Activated naive CD4-positive, alpha-beta T cell treated with anti-CD3 and anti-CD28 coated beads, Interleukin-2, amount 50 U/mL, for 24 hours (primary cell): ENCODE results near the gene OLIG2.

Source experiments
- H3K27ac Mint-ChIP-seq: one replicate; pipeline ENCODE4 v1.8.0; 2021; ENCODE audit warnings: mild to moderate bottlenecking, mixed read lengths
- H3K27me3 Mint-ChIP-seq: one replicate; pipeline ENCODE4 v1.8.0; 2021; ENCODE audit warnings: mixed read lengths
- H3K36me3 Mint-ChIP-seq: one replicate; pipeline ENCODE4 v1.8.0; 2021; ENCODE audit warnings: mixed read lengths
- H3K4me1 Mint-ChIP-seq: one replicate; pipeline ENCODE4 v1.8.0; 2021; ENCODE audit warnings: mixed read lengths
- H3K4me3 Mint-ChIP-seq: one replicate; pipeline ENCODE4 v1.8.0; 2021; ENCODE audit warnings: mild to moderate bottlenecking, mixed read lengths
- H3K9me3 Mint-ChIP-seq: one replicate; pipeline ENCODE4 v1.8.0; 2021; ENCODE audit warnings: mixed read lengths

Gene OLIG2

GRCh38 chr21:33026878-33027400 is 1.2 kb downstream of the OLIG2 start:
- H3K4me3 Mint-ChIP-seq, result no peak overlapping the region
- H3K27me3 Mint-ChIP-seq, result peaks cover 58% of the 10 kb centered on the region
- H3K4me1 Mint-ChIP-seq, result peaks cover 48% of the 10 kb centered on the region
- no peaks in the 10 kb centered on the region for H3K36me3 Mint-ChIP-seq
- H3K9me3 Mint-ChIP-seq, result no peaks in the 10 kb centered on the region
- H3K27ac Mint-ChIP-seq, result peak overlapping the region; percentile 35

GRCh38 chr21:33027401-33028286 is 1.9 kb downstream of the OLIG2 start:
- H3K9me3 Mint-ChIP-seq, result no peaks in the 10 kb centered on the region
- no peaks in the 10 kb centered on the region for H3K36me3 Mint-ChIP-seq
- no peak overlapping the region for H3K4me3 Mint-ChIP-seq
- no peak overlapping the region for H3K27ac Mint-ChIP-seq
- H3K4me1 Mint-ChIP-seq, result peaks cover 46% of the 10 kb centered on the region
- H3K27me3 Mint-ChIP-seq, result peaks cover 56% of the 10 kb centered on the region

GRCh38 chr21:33028287-33028670 is 2.5 kb downstream of the OLIG2 start:
- Mint-ChIP-seq H3K36me3 (no peaks in the 10 kb centered on the region), H3K27me3 (peaks cover 55% of the 10 kb centered on the region), H3K9me3 (no peaks in the 10 kb centered on the region), H3K27ac (peak overlapping the region; percentile 46), H3K4me1 (peaks cover 43% of the 10 kb centered on the region), H3K4me3 (peak overlapping the region; percentile 71)

- H3K27ac Mint-ChIP-seq, result no peak overlapping the region
- H3K4me3 Mint-ChIP-seq, result peak overlapping the region; percentile 71
- peaks cover 42% of the 10 kb centered on the region for H3K4me1 Mint-ChIP-seq
- peaks cover 52% of the 10 kb centered on the region for H3K27me3 Mint-ChIP-seq
- no peaks in the 10 kb centered on the region for H3K36me3 Mint-ChIP-seq
- no peaks in the 10 kb centered on the region for H3K9me3 Mint-ChIP-seq
These were observed 3.1 kb downstream of the OLIG2 start for GRCh38 chr21:33028773-33029384.

- Mint-ChIP-seq H3K9me3 (no peaks in the 10 kb centered on the region), H3K27me3 (peaks cover 50% of the 10 kb centered on the region), H3K4me1 (peaks cover 36% of the 10 kb centered on the region), H3K27ac (no peak overlapping the region), H3K4me3 (peak overlapping the region; percentile 71), H3K36me3 (no peaks in the 10 kb centered on the region)
These were observed 3.7 kb downstream of the OLIG2 start for GRCh38 chr21:33029385-33029921.

GRCh38 chr21:33029975-33030461 is 4.3 kb downstream of the OLIG2 start:
- no peak overlapping the region for H3K4me3 Mint-ChIP-seq
- no peaks in the 10 kb centered on the region for H3K36me3 Mint-ChIP-seq
- peaks cover 48% of the 10 kb centered on the region for H3K27me3 Mint-ChIP-seq
- no peaks in the 10 kb centered on the region for H3K9me3 Mint-ChIP-seq
- H3K27ac Mint-ChIP-seq, result no peak overlapping the region
- H3K4me1 Mint-ChIP-seq, result peaks cover 33% of the 10 kb centered on the region

- H3K27ac Mint-ChIP-seq, result peak overlapping the region; percentile 35
- H3K4me1 Mint-ChIP-seq, result peaks cover 31% of the 10 kb centered on the region
- H3K9me3 Mint-ChIP-seq, result no peaks in the 10 kb centered on the region
- H3K36me3 Mint-ChIP-seq, result no peaks in the 10 kb centered on the region
- no peak overlapping the region for H3K4me3 Mint-ChIP-seq
- H3K27me3 Mint-ChIP-seq, result peaks cover 46% of the 10 kb centered on the region
These were observed 4.9 kb downstream of the OLIG2 start for GRCh38 chr21:33030633-33031032.

GRCh38 chr21:33031152-33031911 is 5.6 kb downstream of the OLIG2 start:
- Mint-ChIP-seq H3K27ac (no peak overlapping the region), H3K4me1 (peaks cover 26% of the 10 kb centered on the region), H3K9me3 (no peaks in the 10 kb centered on the region), H3K36me3 (no peaks in the 10 kb centered on the region), H3K27me3 (peaks cover 40% of the 10 kb centered on the region), H3K4me3 (no peak overlapping the region)

- Mint-ChIP-seq H3K9me3 (no peaks in the 10 kb centered on the region), H3K27me3 (peaks cover 34% of the 10 kb centered on the region), H3K4me1 (peaks cover 26% of the 10 kb centered on the region)
These were observed 6.8 kb downstream of the OLIG2 start for GRCh38 chr21:33032434-33033047.

GRCh38 chr21:33033094-33033951 is 7.6 kb downstream of the OLIG2 start:
- Mint-ChIP-seq H3K27ac (no peak overlapping the region), H3K27me3 (peaks cover 32% of the 10 kb centered on the region), H3K4me3 (no peak overlapping the region), H3K36me3 (no peaks in the 10 kb centered on the region), H3K4me1 (peaks cover 23% of the 10 kb centered on the region), H3K9me3 (no peaks in the 10 kb centered on the region)

More at GRCh38 chr21:33032434-33033047, 6.8 kb downstream of the OLIG2 start:
- Mint-ChIP-seq H3K36me3 (no peaks in the 10 kb centered on the region), H3K4me3 (no peak overlapping the region), H3K27ac (peak overlapping the region; percentile 46)

- Mint-ChIP-seq H3K4me1 (peaks cover 17% of the 10 kb centered on the region), H3K4me3 (no peak overlapping the region), H3K9me3 (no peaks in the 10 kb centered on the region), H3K27ac (no peak overlapping the region), H3K27me3 (peaks cover 31% of the 10 kb centered on the region), H3K36me3 (no peaks in the 10 kb centered on the region)
These were observed 8.3 kb downstream of the OLIG2 start for GRCh38 chr21:33033961-33034413.

GRCh38 chr21:33035147-33035546 is 9.4 kb downstream of the OLIG2 start:
- Mint-ChIP-seq H3K9me3 (no peaks in the 10 kb centered on the region), H3K27ac (no peak overlapping the region), H3K4me1 (peaks cover 9% of the 10 kb centered on the region), H3K36me3 (no peaks in the 10 kb centered on the region), H3K27me3 (peaks cover 22% of the 10 kb centered on the region), H3K4me3 (no peak overlapping the region)

- peaks cover 9% of the 10 kb centered on the region for H3K4me1 Mint-ChIP-seq
- no peaks in the 10 kb centered on the region for H3K36me3 Mint-ChIP-seq
- no peaks in the 10 kb centered on the region for H3K9me3 Mint-ChIP-seq
- H3K4me3 Mint-ChIP-seq, result no peak overlapping the region
- no peak overlapping the region for H3K27ac Mint-ChIP-seq
- peaks cover 14% of the 10 kb centered on the region for H3K27me3 Mint-ChIP-seq
These were observed 10.9 kb downstream of the OLIG2 start for GRCh38 chr21:33036430-33037162.
